Measurements from ENCODE around the gene GHSR. TPM values are rescaled to one million over a fixed set of nuclear protein-coding genes. Genes with fewer than 3 reads are reported as not detected.

The GHSR gene
- total RNA-seq, 1 donor from 2014 or later: not detected

DNA sequence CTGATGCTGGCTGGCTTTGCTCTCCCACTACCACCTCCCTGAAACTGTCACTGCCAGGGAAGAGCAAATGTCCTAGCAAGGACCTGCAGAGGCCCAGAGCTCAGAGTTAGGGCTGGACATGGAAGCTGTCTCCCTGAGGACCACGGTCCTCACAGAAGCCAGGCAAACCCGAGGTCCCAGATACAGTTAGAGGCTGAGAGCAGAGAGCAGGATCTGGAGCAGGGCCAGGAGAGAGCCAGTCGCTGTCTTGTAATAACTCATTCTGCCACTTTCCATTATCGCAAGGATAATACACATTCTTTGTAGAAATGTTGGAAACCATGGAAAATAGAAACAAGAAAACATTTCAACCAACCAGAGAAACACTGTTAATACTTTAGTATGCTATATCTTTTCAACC is 10.1 kb downstream of the GHSR start:
- TF ChIP-seq, protein P1, sequence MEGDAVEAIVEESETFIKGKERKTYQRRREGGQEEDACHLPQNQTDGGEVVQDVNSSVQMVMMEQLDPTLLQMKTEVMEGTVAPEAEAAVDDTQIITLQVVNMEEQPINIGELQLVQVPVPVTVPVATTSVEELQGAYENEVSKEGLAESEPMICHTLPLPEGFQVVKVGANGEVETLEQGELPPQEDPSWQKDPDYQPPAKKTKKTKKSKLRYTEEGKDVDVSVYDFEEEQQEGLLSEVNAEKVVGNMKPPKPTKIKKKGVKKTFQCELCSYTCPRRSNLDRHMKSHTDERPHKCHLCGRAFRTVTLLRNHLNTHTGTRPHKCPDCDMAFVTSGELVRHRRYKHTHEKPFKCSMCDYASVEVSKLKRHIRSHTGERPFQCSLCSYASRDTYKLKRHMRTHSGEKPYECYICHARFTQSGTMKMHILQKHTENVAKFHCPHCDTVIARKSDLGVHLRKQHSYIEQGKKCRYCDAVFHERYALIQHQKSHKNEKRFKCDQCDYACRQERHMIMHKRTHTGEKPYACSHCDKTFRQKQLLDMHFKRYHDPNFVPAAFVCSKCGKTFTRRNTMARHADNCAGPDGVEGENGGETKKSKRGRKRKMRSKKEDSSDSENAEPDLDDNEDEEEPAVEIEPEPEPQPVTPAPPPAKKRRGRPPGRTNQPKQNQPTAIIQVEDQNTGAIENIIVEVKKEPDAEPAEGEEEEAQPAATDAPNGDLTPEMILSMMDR (IDR thresholded peaks at IDR 0.05): no peak
- Mint-ChIP-seq H3K27ac (ENCODE audit: unreplicated experiment) (no peak overlapping the region), H3K4me3 (ENCODE audit: unreplicated experiment) (no peak overlapping the region)

DNA sequence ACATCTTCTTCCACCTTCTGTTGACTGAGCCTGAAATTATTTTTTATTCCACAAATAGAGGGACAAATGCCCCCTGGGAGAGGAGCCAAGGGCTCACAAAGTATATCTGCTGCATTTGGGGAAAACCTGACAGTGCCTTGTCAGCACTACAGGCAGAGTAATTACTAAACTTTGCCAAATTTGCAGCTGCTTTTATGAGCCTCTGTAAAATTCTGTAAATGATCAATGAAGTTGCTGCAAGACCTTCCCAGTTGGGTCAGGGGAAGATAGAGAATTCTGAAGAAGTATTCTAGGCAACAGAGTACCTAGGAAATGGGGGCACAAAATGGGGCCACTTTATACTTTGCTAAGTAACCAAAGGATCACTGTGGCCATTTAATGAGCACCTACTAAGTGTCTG is 10.5 kb downstream of the GHSR start:
- H3K9me3 Mint-ChIP-seq (ENCODE audit: unreplicated experiment): peaks cover 7% of the 10 kb centered on the region
- TF ChIP-seq, protein P1 (IDR thresholded peaks at IDR 0.05): no peak
- no peak for DNase-seq (ENCODE audit: extremely low spot score, unreplicated experiment)
- H3K36me3 Mint-ChIP-seq (ENCODE audit: unreplicated experiment): no peaks in the 10 kb centered on the region
- peaks cover 62% of the 10 kb centered on the region for H3K27me3 Mint-ChIP-seq (ENCODE audit: unreplicated experiment)
- H3K27ac Mint-ChIP-seq (ENCODE audit: unreplicated experiment): no peak overlapping the region
- no peak overlapping the region for H3K4me3 Mint-ChIP-seq (ENCODE audit: unreplicated experiment)
- H3K4me1 Mint-ChIP-seq (ENCODE audit: unreplicated experiment): no peaks in the 10 kb centered on the region

More for the DNA sequence above, 10.1 kb downstream of the GHSR start:
- no peaks in the 10 kb centered on the region for H3K36me3 Mint-ChIP-seq (ENCODE audit: unreplicated experiment)
- DNase-seq (ENCODE audit: extremely low spot score, unreplicated experiment): no peak
- H3K4me1 Mint-ChIP-seq (ENCODE audit: unreplicated experiment): no peaks in the 10 kb centered on the region
- H3K9me3 Mint-ChIP-seq (ENCODE audit: unreplicated experiment): peaks cover 7% of the 10 kb centered on the region
- H3K27me3 Mint-ChIP-seq (ENCODE audit: unreplicated experiment): peaks cover 66% of the 10 kb centered on the region

DNA sequence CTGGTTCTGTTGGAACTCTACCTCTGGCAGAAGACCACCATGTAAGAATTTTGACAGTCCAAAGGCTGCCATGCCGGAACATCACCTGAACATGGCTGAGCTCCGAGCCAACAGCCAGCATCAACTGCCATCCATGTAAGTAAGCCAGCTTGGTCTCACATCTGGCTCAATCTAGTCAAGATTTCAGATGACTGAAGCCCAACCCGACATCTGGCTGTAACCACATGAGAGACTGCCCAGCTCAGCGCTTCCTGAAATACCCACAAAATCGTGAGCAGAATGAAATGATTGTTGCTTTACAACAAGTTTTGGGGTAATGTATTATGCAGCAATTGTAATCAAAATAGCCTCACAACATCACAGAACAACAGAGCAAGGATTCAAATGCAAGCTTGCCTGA is 32.9 kb downstream of the GHSR start:
- DNase-seq (ENCODE audit: extremely low spot score, unreplicated experiment): no peak
- Mint-ChIP-seq H3K4me3 (ENCODE audit: unreplicated experiment) (no peak overlapping the region), H3K4me1 (ENCODE audit: unreplicated experiment) (no peaks in the 10 kb centered on the region), H3K27me3 (ENCODE audit: unreplicated experiment) (peaks cover 42% of the 10 kb centered on the region), H3K9me3 (ENCODE audit: unreplicated experiment) (peaks cover 14% of the 10 kb centered on the region), H3K27ac (ENCODE audit: unreplicated experiment) (no peak overlapping the region), H3K36me3 (ENCODE audit: unreplicated experiment) (no peaks in the 10 kb centered on the region)
- TF ChIP-seq, protein P1 (IDR thresholded peaks at IDR 0.05): no peak

DNA sequence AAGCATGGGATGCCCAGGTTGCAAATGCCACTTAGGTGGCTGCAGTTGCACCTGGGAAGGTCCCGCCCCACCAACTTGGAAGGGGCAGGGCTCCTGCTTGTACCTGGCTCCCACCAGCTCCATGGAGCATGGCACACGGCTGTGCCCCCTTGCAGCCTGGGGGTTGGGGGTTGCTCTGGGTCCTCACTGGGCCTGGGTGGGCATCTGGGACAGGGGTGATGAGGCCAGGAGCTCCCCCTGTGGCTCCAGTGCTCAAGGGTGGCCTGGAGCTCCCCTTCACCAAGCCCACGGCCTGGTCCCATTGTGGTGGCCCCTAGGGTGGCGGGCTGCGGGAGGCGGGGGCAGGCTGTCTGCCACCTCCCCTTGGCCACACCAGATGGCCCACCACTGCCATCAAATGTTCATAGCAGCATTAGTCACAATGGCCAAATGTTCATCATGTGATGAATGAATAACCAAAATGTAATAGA is 36.7 kb downstream of the GHSR start:
- H3K36me3 Mint-ChIP-seq (ENCODE audit: unreplicated experiment): no peaks in the 10 kb centered on the region
- no peaks in the 10 kb centered on the region for H3K4me1 Mint-ChIP-seq (ENCODE audit: unreplicated experiment)
- no peak for DNase-seq (ENCODE audit: extremely low spot score, unreplicated experiment)
- peaks cover 5% of the 10 kb centered on the region for H3K9me3 Mint-ChIP-seq (ENCODE audit: unreplicated experiment)
- no peak overlapping the region for H3K4me3 Mint-ChIP-seq (ENCODE audit: unreplicated experiment)
- H3K27ac Mint-ChIP-seq (ENCODE audit: unreplicated experiment): no peak overlapping the region
- TF ChIP-seq, protein P1 (IDR thresholded peaks at IDR 0.05): no peak
- peaks cover 13% of the 10 kb centered on the region for H3K27me3 Mint-ChIP-seq (ENCODE audit: unreplicated experiment)

DNA sequence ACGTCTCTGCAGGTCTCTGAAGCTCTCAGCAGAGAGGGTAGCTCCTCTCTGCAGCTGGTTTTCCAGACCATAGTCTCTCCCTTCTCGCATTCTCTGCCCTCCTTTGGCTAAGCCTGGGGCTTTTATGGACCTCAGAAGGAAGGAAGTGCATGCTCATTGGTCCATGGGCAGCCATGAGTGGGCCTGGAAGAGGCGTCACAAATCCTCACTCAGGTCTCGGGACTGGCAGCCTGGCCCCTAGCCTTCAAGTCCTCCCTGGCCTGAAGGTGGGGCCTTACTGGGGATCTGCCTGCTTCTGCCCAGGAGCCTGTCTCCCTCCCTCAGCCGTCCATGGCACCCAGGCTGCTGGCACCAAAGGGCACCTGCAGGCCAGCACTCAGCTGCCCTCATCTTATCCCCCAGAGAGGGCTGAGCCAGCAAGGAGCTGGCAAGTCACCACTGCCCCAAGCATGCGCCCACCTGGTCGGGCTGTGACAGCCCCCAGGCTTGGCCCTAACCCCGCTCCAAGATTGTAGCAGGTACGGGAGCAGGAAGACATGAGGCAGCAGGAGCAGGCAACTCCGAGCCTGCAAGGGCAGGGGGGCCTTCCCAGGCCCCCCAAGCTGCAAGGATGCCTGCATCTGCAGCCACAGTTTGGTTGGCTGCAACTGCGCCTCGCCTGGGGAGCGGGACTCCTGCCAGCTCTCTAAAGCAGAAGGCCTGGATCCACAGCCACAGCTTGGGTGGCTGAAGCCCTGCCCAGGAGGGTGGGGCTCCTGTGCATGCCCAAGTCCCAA is 37.4 kb downstream of the GHSR start:
- H3K4me1 Mint-ChIP-seq (ENCODE audit: unreplicated experiment): no peaks in the 10 kb centered on the region
- no peak overlapping the region for H3K27ac Mint-ChIP-seq (ENCODE audit: unreplicated experiment)
- H3K9me3 Mint-ChIP-seq (ENCODE audit: unreplicated experiment): peaks cover 5% of the 10 kb centered on the region
- H3K27me3 Mint-ChIP-seq (ENCODE audit: unreplicated experiment): peaks cover 12% of the 10 kb centered on the region
- no peak for DNase-seq (ENCODE audit: extremely low spot score, unreplicated experiment)
- H3K4me3 Mint-ChIP-seq (ENCODE audit: unreplicated experiment): no peak overlapping the region
- TF ChIP-seq, protein P1 (IDR thresholded peaks at IDR 0.05): no peak
- no peaks in the 10 kb centered on the region for H3K36me3 Mint-ChIP-seq (ENCODE audit: unreplicated experiment)
